Omental fat pad (tissue), 4 donors: ENCODE data around the gene EBF3. TPM values are rescaled to one million over a fixed set of nuclear protein-coding genes. Genes with fewer than 3 reads are reported as not detected.

Experiments used
- ATAC-seq: fragments of 150-250 bp; one replicate; pipeline ENCODE4 v1.9.1; 2016; ENCODE audit warnings: mild to moderate bottlenecking, moderate library complexity; ENCODE audit not compliant: low FRiP score
- DNase-seq: peaks from one replicate; pipeline ENCODE4 v3.0.0-alpha.2; 2019; ENCODE audit warnings: low spot score
- CTCF ChIP-seq, 3 donors: fragments of 450-650 bp; IDR thresholded peaks; one replicate each; pipeline ENCODE4 v1.5.1; 2016 to 2017; ENCODE audit warnings: antibody characterized with exemption in 3 of 3, mild to moderate bottlenecking in 3 of 3, moderate library complexity in 2 of 3
- small RNA-seq: library from RNA; depleted of rRNA; stranded (forward); fragments of <200 nt; gene quantifications from one replicate; pipeline ENCODE3, GENCODE V24; 2016
- total RNA-seq, 4 donors: library from RNA; depleted of rRNA; stranded (reverse); fragments of >200 nt; gene quantifications; one replicate each; pipeline ENCODE4 v1.1.0, GENCODE V29; 2016

The EBF3 gene
- total RNA-seq, 4 donors from 2014 or later = 4.0 to 50.8 (median 18.8) TPM

GRCh38 chr10:129790715-129791446 lies 173.2 kb downstream of the EBF3 start:
- no peak for TF ChIP-seq CTCF (IDR thresholded peaks at IDR 0.05)
- no peak for DNase-seq
- no peak for ATAC-seq

- no peak for DNase-seq
- ATAC-seq = no peak
- TF ChIP-seq CTCF (IDR thresholded peaks at IDR 0.05) = no peak
Measured at GRCh38 chr10:129788215-129788614, 175.9 kb downstream of the EBF3 start.

- ATAC-seq (no peak), DNase-seq (no peak)
- TF ChIP-seq CTCF (IDR thresholded peaks at IDR 0.05) = no peak
Measured at GRCh38 chr10:129787557-129787956, 176.5 kb downstream of the EBF3 start.

- TF ChIP-seq CTCF (IDR thresholded peaks at IDR 0.05) = no peak
- ATAC-seq (no peak), DNase-seq (no peak)
Measured at GRCh38 chr10:129786216-129786615, 177.9 kb downstream of the EBF3 start.

GRCh38 chr10:129785536-129785981 lies 178.5 kb downstream of the EBF3 start:
- no peak for ATAC-seq
- no peak for DNase-seq
- no peak for TF ChIP-seq CTCF (IDR thresholded peaks at IDR 0.05)

Small RNA genes lying within 50 kb of the gene (small RNA-seq; reads per million reads assigned to genes)
- gene AL354950.2 (not detected), gene MIR4297 (not detected)

Other genes with a start within 250 kb of the EBF3 start
- gene C10orf143, start 146.6 kb upstream of the EBF3 start, total RNA-seq = 1 to 10 TPM; 1.3 to 2.6 (median 1.6) TPM
- gene GLRX3, start 172.1 kb upstream of the EBF3 start, total RNA-seq = 10 to 100 TPM; 36.0 to 54.2 (median 43.4) TPM